Lung (tissue), 12 donors: ENCODE results near the gene TMEM259. TPM values are rescaled to one million over a fixed set of nuclear protein-coding genes. Genes with fewer than 3 reads are reported as not detected.

Experiments
- ATAC-seq: fragments of 200-7000 bp; cut with Tn5 transposase; one replicate; pipeline ENCODE4 v1.9.1; 2020; ENCODE audit warnings: moderate number of reproducible peaks; ENCODE audit not compliant: insufficient read depth, low FRiP score
- DNase-seq, 3 donors: peaks; one replicate each; pipeline ENCODE4 v3.0.0-alpha.2; 2013 to 2017
- H3K27ac ChIP-seq, 2 donors: one replicate each; pipeline ENCODE4 v1.5.1; 2013; ENCODE audit warnings: mild to moderate bottlenecking in 2 of 2, moderate library complexity in 2 of 2, control low read depth in 1 of 2, inconsistent platforms in 1 of 2, low read depth in 1 of 2, low read length in 1 of 2
- H3K27me3 ChIP-seq, 3 donors: one replicate each; pipeline ENCODE4 v1.5.1; 2013; ENCODE audit warnings: low read length in 2 of 3; ENCODE audit not compliant: control insufficient read depth in 3 of 3, insufficient read depth in 3 of 3
- H3K36me3 ChIP-seq, 4 donors: one replicate each; pipeline ENCODE4 v1.5.1; 2013; ENCODE audit warnings: low read length in 4 of 4, mild to moderate bottlenecking in 1 of 4, moderate library complexity in 1 of 4; ENCODE audit not compliant: control insufficient read depth in 4 of 4, insufficient read depth in 4 of 4
- H3K4me1 ChIP-seq, 5 donors: one replicate each; pipeline ENCODE4 v1.5.1; 2013; ENCODE audit warnings: low read length in 5 of 5, mild to moderate bottlenecking in 2 of 5, moderate library complexity in 1 of 5; ENCODE audit not compliant: control insufficient read depth in 5 of 5, insufficient read depth in 5 of 5
- H3K4me3 ChIP-seq: one replicate; pipeline ENCODE4 v1.5.1; 2013; ENCODE audit warnings: mild to moderate bottlenecking, control low read depth, moderate library complexity
- H3K9ac ChIP-seq, 2 donors: one replicate each; pipeline ENCODE4 v1.5.1; 2013; ENCODE audit warnings: low read length in 2 of 2, control low read depth in 1 of 2; ENCODE audit not compliant: insufficient read depth in 1 of 2
- H3K9me3 ChIP-seq, 4 donors: one replicate each; pipeline ENCODE4 v1.5.1; 2013; ENCODE audit warnings: low read length in 3 of 4, mild to moderate bottlenecking in 1 of 4, moderate library complexity in 1 of 4; ENCODE audit not compliant: control insufficient read depth in 4 of 4, insufficient read depth in 3 of 4
- WGBS, 2 donors: extraction: QIAGEN DNeasy Blood & Tissue Kit; methylation state at CpG; one replicate each; pipeline ENCODE4 v1.1.7; 2013; 5-methylcytosine and 5-hydroxymethylcytosine counted together
- polyA plus RNA-seq, 2 donors: library from polyadenylated mRNA; stranded (reverse); fragments of 200-250 nt; gene quantifications; one replicate each; pipeline ENCODE4 v1.2.1, GENCODE V29; 2013
- total RNA-seq, 2 donors: library from RNA; depleted of rRNA in 1 of 2; stranded (reverse); fragments of >200 nt in 1 of 2; gene quantifications; one replicate each; pipeline ENCODE4 v1.2.1, GENCODE V29; 2014 to 2021
- TF ChIP-seq, protein P1 (sequence below): IDR thresholded peaks from 2 replicates; pipeline ENCODE4 v1.5.1; 2012; ENCODE audit warnings: mild to moderate bottlenecking; ENCODE audit errors: control extremely low read depth, extremely low read depth
- donor health status: control.
- donor health status: control.
- donor health status: Bipolar disorder and iron deficiency.
- donor health status: healthy.
- donor health status: DM: yes; HTN: yes; CAD: no.

TMEM259 gene
- total and polyA plus RNA-seq, 4 donors, result 61.1 to 262 (median 195) TPM

DNA sequence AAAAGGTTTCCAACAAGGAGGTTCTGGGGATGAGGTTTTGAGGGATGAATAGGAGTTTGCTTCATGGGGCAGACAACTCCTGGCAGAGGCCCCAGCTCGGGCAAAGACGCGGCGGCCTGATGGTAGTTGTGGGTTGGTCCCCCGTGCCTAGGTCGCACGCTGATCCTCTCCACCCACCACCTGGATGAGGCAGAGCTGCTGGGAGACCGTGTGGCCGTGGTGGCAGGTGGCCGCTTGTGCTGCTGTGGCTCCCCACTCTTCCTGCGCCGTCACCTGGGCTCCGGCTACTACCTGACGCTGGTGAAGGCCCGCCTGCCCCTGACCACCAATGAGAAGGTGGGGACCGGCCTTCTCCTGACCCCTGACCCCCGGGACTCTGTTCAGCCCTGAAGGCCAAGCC lies 30.9 kb upstream of the TMEM259 start:
- peaks cover 0 to 14% (median 0%) of the 10 kb centered on the region in 4 donors for H3K36me3 ChIP-seq
- peaks cover 0 to 10% (median 3%) of the 10 kb centered on the region in 4 donors for H3K9me3 ChIP-seq
- H3K4me1 ChIP-seq, result no peaks in the 10 kb centered on the region
- H3K4me3 ChIP-seq, result no peak overlapping the region
- no peaks in the 10 kb centered on the region for H3K27me3 ChIP-seq
- DNase-seq (no peak), ATAC-seq (no peak)
- H3K27ac ChIP-seq, result no peak overlapping the region
- no peak overlapping the region for H3K9ac ChIP-seq
- TF ChIP-seq, protein P1, sequence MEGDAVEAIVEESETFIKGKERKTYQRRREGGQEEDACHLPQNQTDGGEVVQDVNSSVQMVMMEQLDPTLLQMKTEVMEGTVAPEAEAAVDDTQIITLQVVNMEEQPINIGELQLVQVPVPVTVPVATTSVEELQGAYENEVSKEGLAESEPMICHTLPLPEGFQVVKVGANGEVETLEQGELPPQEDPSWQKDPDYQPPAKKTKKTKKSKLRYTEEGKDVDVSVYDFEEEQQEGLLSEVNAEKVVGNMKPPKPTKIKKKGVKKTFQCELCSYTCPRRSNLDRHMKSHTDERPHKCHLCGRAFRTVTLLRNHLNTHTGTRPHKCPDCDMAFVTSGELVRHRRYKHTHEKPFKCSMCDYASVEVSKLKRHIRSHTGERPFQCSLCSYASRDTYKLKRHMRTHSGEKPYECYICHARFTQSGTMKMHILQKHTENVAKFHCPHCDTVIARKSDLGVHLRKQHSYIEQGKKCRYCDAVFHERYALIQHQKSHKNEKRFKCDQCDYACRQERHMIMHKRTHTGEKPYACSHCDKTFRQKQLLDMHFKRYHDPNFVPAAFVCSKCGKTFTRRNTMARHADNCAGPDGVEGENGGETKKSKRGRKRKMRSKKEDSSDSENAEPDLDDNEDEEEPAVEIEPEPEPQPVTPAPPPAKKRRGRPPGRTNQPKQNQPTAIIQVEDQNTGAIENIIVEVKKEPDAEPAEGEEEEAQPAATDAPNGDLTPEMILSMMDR, result no peak
- WGBS, 2 donors, result 92 to 93% methylated on average over 17 of the region's 17 CpGs

- WGBS, 2 donors, result 90 to 93% methylated on average over 31 of the region's 31 CpGs
Measured at GRCh38 chr19:1050989-1051788, 30.3 kb upstream of the TMEM259 start.

GRCh38 chr19:1049800-1050199 lies 28.9 kb upstream of the TMEM259 start:
- Histone ChIP-seq H3K4me3 (no peak overlapping the region), H3K27me3 (no peaks in the 10 kb centered on the region), H3K4me1 (no peaks in the 10 kb centered on the region), H3K9me3 (no peaks in the 10 kb centered on the region), H3K36me3 (peaks cover 0 to 10% (median 0%) of the 10 kb centered on the region in 4 donors), H3K27ac (no peak overlapping the region), H3K9ac (no peak overlapping the region)
- ATAC-seq (no peak), DNase-seq (no peak)
- 51 to 76% methylated on average over 7 to 11 of the region's 11 CpGs for WGBS, 2 donors
- TF ChIP-seq, protein P1, result no peak

More at GRCh38 chr19:1050989-1051788, 30.3 kb upstream of the TMEM259 start:
- TF ChIP-seq, protein P1, result no peak
- DNase-seq (no peak), ATAC-seq (no peak)
- H3K36me3 ChIP-seq, result peaks cover 0 to 14% (median 0%) of the 10 kb centered on the region in 4 donors
- no peak overlapping the region for H3K9ac ChIP-seq
- H3K27ac ChIP-seq, result no peak overlapping the region
- no peak overlapping the region for H3K4me3 ChIP-seq
- H3K9me3 ChIP-seq, result peaks cover 0 to 4% (median 0%) of the 10 kb centered on the region in 4 donors
- H3K27me3 ChIP-seq, result no peaks in the 10 kb centered on the region
- H3K4me1 ChIP-seq, result no peaks in the 10 kb centered on the region
